Suppressor macrophage (primary cell): ENCODE data around the gene STIMATE.
A peak's percentile ranks its signal among the peaks of the same experiment; 100 is the strongest.

Experiments
- DNase-seq, 4 experiments: peaks; one replicate each; pipeline ENCODE4 v3.0.0-alpha.2; 2020 to 2022
- total RNA-seq, 17 experiments: gene quantifications; one replicate each; lab custom pipeline; 2026; ENCODE audit warnings: mixed read lengths in 6 of 17, inconsistent platforms in 3 of 17; lab: John Stamatoyannopoulos, UW

Gene STIMATE
- total RNA-seq, result 1.1 to 5.5 (median 1.8) reads per million in 17 experiments

DNA sequence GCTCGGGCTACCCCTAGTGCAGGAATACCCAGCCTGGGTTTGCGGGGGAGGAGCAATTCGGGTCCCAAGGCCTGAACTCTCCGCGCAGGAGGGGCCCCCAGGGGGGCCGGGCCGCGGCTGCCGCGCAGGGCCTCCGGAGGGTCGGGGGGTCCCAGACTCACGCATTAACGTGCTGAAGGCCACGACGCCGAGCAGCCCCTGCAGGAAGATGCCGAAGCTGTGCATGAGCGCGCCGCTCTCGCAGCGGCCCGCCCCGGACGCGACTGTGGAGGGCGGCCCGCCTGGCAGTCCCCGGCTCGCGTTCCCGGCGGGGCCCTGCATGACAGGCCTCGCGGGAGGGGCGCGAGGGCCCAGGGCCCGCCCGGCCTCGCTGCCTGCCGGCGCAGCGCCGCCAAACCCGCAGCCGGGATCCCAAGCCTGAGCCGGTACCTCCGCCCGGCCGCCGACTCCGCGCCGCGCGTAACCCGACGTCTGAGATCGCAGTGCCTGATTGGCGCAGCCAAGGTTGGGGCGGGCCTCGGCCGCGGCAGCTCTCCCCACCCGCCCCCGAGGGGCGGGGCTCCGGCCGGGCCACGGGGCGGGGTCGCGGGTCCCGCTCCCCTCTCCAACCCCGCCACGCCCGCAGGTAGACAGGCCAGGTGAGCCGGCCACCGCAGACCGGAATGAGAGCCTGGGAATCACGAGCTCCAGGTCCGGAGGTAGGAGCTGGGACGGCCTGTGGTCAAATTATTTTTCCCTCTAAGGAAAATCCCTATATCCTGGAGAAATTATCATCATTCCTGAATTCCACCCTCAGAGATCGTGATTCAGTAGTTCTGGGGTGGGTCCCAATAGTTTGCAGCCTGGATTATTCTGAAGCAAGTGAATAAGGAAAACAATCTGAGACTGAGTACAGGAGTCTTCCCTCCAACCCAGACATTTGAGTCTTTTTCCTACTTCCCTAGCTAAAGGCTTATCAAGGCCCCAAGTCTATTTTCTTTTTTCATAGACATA is at the start of gene STIMATE:
Gene STIMATE (minus strand): TSS at position 419 of the 993 bp plus-strand sequence. CDS start 98 bp downstream, at position 321.
- DNase-seq, result peak; percentile 85 to 95 (median 90)

DNA sequence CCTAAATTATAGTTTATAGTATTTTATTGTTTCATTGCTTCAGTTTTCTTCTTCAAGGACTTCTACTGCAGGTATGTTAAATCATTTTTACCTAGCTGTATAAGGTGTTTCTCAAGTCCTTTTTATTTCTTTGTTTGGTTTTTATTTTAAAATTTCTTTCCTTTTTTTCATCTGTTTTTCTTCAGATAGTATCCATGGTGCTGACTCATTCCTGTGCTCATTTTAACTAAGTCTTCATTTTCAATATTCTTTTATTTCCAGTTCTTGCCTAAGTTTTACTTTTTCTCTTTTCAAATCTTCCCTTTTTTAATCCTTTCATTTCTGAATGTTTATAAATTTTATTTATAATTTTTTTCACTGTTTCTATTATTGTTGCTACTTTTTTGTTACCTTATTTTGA is 42.3 kb upstream of the STIMATE start:
- no peak for DNase-seq

DNA sequence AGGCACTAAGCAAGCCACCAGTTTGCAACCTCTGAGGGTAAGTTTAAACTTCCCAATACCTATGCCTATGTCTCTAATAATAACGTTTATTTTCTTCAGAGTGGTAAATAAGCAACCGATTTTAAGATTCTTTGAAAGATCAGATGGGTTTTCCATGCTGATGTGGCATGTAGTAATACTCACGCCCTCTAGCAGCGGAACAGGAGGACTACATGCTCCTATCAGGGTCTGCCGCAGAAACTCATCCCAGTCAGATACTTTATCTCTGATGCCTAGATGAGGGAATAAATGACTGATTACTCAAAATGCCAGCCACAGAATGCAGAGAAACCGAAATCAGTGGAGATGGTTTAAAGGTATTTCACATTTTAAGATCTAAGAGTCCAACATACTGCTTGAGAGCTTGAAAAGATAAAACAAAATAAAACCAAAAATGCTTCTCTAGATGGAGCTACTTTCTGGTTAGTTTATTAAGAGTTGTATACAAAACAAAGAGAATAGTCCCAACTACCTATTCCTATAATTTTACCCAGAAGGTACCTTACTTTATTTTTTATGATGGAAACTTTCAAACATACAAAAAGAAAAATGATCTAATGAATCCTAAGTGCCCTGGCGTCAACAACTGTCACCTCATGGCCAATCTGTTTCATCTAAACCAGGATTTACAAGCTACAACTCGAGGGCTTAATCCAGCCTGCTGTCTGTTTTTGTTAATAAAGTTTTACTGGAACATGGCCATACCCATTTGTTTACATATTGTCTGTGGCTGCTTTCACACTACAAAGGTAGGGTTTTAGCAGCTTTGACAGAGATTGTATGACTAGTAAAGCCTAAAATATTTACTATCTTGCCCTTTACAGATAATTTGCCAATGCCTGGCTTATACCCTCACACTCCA is 37.5 kb upstream of the STIMATE start:
- DNase-seq, result peak; percentile 43 to 74 (median 60)

GRCh38 chr3:52931889-52932288 is 34.5 kb upstream of the STIMATE start:
- DNase-seq, result no peak

DNA sequence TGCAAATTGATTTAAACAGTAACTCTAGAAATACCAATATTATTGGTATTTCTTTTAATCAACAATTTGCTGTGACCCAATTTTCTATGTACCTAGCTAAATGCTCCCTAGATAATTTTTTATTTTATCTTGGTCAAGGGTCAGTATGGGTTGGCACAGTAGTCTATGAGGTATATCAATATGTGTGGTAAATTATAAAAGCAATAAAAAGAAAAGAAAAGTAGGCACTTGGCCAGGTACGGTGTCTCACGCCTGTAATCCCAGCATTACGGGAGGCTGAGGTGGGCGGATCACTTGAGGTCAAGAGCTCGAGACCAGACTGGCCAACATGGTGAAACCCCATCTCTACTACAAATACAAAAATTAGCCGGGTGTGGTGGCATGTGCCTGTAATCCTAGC is 34.0 kb upstream of the STIMATE start:
- no peak for DNase-seq

DNA sequence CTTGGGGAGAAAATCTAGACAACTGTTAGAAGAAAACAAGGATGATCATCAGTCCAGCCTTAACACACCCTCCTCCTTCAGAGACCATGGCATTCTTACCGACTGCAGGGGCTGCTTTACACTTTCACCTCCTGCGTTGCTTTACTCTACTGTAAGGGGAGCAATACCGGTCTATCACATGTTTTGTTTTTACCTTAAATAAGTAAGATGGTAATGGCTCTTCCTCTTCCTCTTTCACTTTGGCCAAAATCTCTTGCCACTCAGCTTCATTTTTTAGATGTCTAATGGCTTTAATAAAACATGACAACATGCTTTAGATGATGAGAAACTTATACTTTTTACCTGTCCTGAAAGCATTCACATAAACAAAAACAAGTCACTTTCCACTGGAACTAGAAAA is 33.4 kb upstream of the STIMATE start:
- DNase-seq, result no peak

- DNase-seq, result peak in 1 of 4 experiments; percentile 7
Measured at GRCh38 chr3:52926554-52926953, 29.2 kb upstream of the STIMATE start.

- peak in 2 of 4 experiments; percentile 7 to 28 for DNase-seq
Measured at GRCh38 chr3:52925405-52926313, 28.3 kb upstream of the STIMATE start.

DNA sequence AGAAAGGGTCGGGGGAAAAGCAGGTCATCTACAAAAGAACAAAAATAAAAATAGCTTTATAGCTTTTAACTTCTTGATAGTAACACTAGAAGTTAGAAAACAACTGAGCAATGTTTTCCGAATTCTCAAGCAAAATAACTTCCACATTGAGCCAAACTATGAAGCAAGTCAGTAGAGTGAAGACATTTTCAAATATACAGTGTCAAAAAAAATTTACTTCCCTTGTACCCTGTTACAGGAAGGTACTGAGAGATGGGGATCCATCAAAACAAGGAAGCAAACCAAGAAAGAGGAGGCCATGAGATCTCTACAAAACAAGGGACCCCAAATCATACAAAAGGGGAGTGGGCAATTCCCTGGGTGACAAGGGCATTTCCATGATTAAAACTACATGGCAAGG is 26.6 kb upstream of the STIMATE start:
- DNase-seq, result peak in 2 of 4 experiments; percentile 46 to 54

- peak in 3 of 4 experiments; percentile 8 to 65 (median 56) for DNase-seq
Measured at GRCh38 chr3:52920841-52921240, 23.5 kb upstream of the STIMATE start.

GRCh38 chr3:52917044-52917443 is 19.7 kb upstream of the STIMATE start:
- no peak for DNase-seq

DNA sequence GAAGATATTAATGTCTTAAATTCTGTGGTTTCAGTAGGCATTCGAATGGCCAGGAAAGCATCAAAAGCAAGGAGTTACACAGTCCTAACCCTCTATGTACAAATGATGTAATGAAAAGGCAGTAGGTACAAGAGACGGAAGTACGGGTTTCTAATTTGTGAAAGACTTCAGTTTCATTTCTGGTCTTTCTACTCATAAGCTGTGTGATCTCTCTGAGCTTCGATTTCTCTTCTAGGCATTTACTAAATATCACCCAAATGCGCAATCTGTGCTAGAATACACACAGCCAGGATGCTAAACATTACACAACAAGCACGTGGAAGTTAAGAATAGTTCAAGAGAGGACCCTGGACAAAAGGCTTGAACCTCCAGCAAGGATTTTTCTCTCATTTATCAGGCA is 17.9 kb upstream of the STIMATE start:
- peak in 3 of 4 experiments; percentile 24 to 55 (median 54) for DNase-seq

- no peak for DNase-seq
Measured at GRCh38 chr3:52912885-52913731, 15.8 kb upstream of the STIMATE start.

DNA sequence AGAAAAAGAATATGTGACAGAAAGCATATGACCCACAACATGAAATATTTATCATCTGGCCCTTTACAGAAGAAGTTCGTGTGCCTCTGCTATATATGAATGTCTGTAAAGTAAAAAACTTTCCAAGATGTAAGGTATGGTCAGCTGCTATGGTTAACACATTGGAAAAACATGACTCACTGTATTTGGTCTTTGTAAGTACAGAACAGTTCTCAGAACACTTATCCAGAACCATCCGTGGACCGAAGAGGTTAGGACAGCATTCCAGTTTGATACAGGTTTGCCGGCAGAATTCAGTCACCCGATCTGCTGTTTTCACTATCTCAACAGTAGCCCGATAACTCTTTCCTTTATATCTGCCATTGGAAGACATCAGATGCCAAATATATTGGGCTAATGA is 13.5 kb upstream of the STIMATE start:
- DNase-seq, result no peak

GRCh38 chr3:52907497-52907896 is 10.1 kb upstream of the STIMATE start:
- no peak for DNase-seq

DNA sequence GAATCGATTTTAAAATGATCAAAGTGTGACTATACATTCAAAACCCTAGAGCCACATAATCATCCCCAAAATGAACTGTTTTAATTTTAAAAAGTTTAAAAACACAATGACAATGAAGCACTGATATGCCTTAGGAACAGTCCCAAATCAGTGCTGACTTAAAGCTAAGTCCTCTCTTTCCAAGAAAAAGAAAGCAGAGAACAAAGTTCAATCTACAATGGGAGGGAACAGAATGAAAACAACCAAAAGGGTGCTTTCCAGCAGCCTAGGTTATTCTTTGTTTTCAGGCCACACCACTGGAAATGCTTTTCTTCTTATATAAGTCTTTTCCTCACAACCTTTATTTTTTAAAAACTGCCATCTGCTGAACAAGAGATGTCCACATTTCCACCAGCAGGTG is 7.2 kb upstream of the STIMATE start:
- DNase-seq, result no peak

DNA sequence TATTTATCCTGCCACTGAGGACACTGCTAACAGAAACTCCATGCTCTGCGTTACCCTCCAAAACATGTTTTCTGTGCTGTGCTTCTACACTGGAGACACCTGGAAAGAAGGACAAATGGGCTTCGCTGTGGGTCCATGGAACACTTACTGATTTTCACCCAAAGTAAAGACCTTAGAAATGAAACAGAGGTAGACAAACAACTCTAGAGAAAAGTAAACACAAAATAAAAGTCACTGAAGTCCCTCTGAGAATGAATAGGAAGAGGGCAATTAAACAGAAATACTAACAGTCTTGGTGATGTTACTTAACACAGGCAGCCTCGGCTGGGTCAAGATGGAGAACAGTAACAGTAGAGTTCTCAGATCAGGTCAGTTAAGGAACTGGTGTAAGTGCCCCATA is 6.7 kb upstream of the STIMATE start:
- DNase-seq, result no peak

DNA sequence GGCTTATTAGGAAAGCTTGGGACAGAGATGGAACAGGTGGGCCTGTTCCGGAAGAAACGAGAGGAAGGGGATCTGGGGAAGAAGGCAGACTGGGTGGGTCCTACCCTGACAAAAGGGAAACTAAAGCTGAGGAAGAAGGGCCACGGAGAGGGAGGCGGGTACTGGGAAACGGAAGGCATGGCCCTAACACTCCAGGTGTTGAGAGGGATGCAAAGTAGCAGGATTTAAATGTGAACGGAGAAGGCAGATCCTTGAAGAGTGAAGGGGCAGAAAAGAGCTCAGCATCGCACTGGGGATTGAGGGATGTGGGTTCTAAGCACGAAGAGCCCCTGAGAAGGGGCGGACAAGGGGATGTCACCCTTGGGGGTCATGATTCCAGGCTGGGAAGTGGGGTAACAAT is 735 bp downstream of the STIMATE start:
- DNase-seq, result no peak

- DNase-seq, result peak in 1 of 4 experiments; percentile 27
Measured at GRCh38 chr3:52896151-52896550, 1.2 kb downstream of the STIMATE start.

GRCh38 chr3:52895418-52895817 is 1.9 kb downstream of the STIMATE start:
- DNase-seq, result peak in 2 of 4 experiments; percentile 19 to 26

DNA sequence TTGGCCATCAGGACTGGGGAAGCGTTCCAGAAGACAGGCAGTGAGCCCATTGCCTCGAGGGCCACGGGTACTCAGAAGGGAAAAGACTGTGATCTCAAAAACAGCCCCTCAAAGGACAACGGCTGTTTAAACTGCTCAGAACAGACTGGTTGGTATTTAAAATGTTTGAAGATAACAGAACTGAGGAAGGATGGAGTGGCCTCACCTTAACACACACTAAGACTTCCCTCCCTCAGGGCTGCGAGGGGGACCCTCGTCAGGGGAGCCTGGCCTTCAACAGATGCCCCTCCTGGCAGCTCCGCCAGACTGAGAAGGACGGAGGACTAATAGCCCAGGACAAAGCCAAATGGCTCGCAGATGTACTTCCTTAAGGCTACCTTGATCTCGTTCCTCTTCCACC is 2.6 kb downstream of the STIMATE start:
- no peak for DNase-seq
